Kidney epithelial cell (primary cell): Measurements from ENCODE around the gene GLP1R. TPM values are rescaled to one million over a fixed set of nuclear protein-coding genes. Genes with fewer than 3 reads are reported as not detected.

Experiments used
- DNase-seq: peaks from one replicate; pipeline ENCODE4 v3.0.0-alpha.2; 2010; ENCODE audit warnings: low read depth
- H3K27me3 ChIP-seq: 2 replicates; pipeline ENCODE4 v1.6.0; 2011; ENCODE audit warnings: low read length; ENCODE audit not compliant: control insufficient read depth, insufficient read depth
- H3K36me3 ChIP-seq: 2 replicates; pipeline ENCODE4 v1.5.1; 2011; ENCODE audit warnings: low read length; ENCODE audit not compliant: control insufficient read depth, insufficient read depth
- H3K4me3 ChIP-seq: 2 replicates; pipeline ENCODE4 v1.5.1; 2011; ENCODE audit warnings: low read depth, mild to moderate bottlenecking, control low read depth, low read length
- total RNA-seq: library from RNA; depleted of rRNA; stranded (reverse); fragments of >200 nt; gene quantifications from 2 replicates; pipeline ENCODE4 v1.2.3, GENCODE V29; 2015
- TF ChIP-seq, protein P1 (sequence below): IDR thresholded peaks from 2 replicates; pipeline ENCODE4 v1.5.1; 2011; ENCODE audit warnings: mild to moderate bottlenecking, moderate library complexity, low read length, control low read depth, inconsistent platforms; ENCODE audit not compliant: insufficient read depth, poor library complexity, severe bottlenecking

Gene GLP1R
- total RNA-seq, 1 donor from 2014 or later, result 0.17 TPM

DNA sequence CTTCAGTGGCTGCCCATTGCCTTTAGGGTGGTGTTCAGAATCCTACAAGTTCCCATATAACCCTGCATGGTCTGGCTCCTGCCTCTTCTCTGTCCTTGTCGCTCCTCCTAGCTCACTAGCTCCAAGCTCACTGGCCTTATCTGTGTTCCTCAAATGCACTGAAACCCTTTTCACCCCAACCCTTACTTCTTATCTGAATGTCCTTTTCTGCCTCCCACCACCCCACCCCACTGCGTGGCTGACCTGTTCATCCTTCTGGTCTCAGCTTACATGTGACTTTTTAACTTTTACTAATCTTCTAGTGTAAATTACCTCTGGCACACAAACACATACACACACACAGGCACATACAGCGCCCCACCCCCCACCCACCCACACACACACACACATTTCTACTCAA, 41.0 kb upstream of the GLP1R start:
- TF ChIP-seq, protein P1, sequence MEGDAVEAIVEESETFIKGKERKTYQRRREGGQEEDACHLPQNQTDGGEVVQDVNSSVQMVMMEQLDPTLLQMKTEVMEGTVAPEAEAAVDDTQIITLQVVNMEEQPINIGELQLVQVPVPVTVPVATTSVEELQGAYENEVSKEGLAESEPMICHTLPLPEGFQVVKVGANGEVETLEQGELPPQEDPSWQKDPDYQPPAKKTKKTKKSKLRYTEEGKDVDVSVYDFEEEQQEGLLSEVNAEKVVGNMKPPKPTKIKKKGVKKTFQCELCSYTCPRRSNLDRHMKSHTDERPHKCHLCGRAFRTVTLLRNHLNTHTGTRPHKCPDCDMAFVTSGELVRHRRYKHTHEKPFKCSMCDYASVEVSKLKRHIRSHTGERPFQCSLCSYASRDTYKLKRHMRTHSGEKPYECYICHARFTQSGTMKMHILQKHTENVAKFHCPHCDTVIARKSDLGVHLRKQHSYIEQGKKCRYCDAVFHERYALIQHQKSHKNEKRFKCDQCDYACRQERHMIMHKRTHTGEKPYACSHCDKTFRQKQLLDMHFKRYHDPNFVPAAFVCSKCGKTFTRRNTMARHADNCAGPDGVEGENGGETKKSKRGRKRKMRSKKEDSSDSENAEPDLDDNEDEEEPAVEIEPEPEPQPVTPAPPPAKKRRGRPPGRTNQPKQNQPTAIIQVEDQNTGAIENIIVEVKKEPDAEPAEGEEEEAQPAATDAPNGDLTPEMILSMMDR, result no peak
- Histone ChIP-seq H3K27me3 (no peaks in the 10 kb centered on the region), H3K4me3 (no peak overlapping the region), H3K36me3 (no peaks in the 10 kb centered on the region)
- no peak for DNase-seq

DNA sequence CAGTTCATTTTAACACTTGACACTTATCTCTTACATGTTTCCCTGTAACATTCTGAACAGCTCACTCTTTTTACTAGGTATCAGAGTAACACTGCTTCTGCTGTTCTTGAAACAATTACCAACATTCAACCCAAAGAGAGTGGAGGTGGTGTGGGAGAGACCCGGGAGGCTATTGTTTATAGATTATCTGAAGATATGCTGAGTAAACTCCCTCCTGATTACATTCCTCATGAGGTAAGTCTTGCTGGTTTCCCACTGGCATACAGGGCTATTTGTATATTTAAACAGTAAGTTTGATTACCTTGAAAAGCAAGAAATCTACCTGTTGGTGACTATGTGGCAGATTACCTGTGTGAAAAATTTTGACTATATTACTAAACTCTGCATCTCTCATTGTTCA, 39.8 kb upstream of the GLP1R start:
- Histone ChIP-seq H3K4me3 (no peak overlapping the region), H3K27me3 (no peaks in the 10 kb centered on the region), H3K36me3 (no peaks in the 10 kb centered on the region)
- TF ChIP-seq, protein P1, result no peak
- no peak for DNase-seq

DNA sequence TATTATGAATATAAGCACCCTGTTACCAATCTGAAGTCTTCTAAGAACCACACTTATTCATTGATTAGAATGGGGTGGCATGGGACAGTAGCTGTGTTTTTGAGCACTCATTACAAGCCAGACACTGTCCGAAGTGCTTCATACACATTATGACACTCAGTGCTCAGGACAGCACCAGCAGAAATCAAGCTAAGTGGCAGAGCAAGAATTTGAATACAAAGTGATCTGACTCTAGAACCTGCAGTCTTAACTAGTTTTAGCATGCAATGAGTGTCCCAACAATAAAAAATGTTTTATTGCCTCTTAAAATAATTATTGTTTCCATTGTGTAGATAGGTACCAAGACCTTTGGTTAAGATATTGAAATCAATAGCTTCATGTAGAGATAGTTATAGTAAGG, 39.1 kb upstream of the GLP1R start:
- H3K27me3 ChIP-seq, result no peaks in the 10 kb centered on the region
- no peak for DNase-seq
- no peak overlapping the region for H3K4me3 ChIP-seq
- no peaks in the 10 kb centered on the region for H3K36me3 ChIP-seq
- TF ChIP-seq, protein P1, result no peak

DNA sequence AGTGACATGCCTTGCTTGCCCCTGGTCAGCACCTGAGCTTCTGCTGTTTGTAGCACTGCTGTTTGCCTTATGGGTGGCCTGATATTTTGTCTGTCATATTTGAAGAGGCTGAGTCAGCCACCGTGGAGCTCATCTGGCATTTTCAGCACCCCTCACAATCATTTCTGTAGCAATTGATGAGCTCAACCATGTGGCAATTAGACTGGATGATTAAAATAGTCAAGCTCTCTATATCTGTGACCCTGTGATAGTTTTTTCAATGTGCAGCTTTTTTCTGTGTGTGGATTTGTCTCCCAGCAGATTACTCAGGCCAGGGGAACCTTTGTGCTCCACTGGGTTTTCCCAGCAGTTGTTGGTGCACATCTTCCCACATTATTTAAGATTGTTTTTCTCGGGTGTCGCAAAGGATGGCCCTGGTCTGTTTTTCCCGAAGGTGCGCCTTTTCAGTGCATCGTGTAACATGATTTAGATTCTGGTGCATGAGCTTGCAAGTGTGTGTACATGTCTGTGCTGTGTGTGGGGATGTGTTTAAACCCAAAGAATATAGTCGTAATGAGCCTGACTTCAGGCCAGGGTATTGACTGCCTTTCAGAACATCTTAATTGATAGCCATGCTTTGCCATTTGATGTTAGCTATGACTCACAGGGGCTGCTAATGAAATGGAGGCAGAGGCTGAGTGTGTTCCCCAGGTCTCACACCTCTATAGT, 31.6 kb upstream of the GLP1R start:
- DNase-seq, result no peak
- TF ChIP-seq, protein P1, result no peak
- H3K27me3 ChIP-seq, result no peaks in the 10 kb centered on the region

DNA sequence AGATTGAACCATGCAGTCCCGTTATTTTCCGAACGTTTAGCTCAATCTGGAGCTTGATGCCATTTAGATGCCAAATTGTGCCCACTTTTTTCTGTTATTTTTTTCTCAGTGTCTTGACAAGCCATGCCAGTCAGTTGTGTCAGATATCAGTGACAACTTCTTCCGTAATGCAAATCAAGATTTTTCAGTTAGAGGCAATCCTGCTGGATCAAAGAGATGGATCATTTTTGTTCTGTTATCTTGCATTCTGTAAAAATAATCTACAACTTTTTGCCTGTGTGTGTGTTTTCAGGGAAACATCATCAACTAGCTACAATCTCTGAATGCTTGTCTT, 31.1 kb upstream of the GLP1R start:
- DNase-seq, result no peak
- Histone ChIP-seq H3K4me3 (no peak overlapping the region), H3K27me3 (no peaks in the 10 kb centered on the region), H3K36me3 (no peaks in the 10 kb centered on the region)
- TF ChIP-seq, protein P1, result no peak

More for the DNA sequence above, 31.6 kb upstream of the GLP1R start:
- Histone ChIP-seq H3K36me3 (no peaks in the 10 kb centered on the region), H3K4me3 (no peak overlapping the region)

DNA sequence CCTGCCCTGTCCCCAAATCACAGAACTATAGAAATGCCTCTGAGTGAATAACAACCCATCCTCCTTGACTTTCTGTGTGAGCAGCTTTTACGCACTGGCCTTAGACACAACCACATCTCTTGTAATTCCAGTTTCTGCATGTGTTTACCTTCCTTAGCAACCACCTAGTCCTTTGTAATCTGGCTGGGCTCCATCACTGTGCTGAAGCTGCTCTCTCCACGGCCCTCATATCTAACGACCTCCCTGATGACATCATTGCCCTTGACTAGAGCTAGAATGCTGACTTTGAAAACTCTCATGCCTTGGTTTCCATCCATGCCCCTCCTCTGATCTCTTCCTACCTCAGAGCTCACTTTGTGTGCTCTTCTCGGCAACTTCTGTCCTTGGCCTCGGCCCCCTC, 30.5 kb upstream of the GLP1R start:
- Histone ChIP-seq H3K27me3 (no peaks in the 10 kb centered on the region), H3K4me3 (no peak overlapping the region), H3K36me3 (no peaks in the 10 kb centered on the region)
- TF ChIP-seq, protein P1, result no peak
- DNase-seq, result no peak
